Activated CD4-positive, alpha-beta T cell treated with anti-CD3 and anti-CD28 coated beads, Interleukin-2, amount 50 U/mL, for 16 hours (primary cell): ENCODE results near the gene DRAP1.

Experiments
- DNase-seq: peaks from one replicate; pipeline ENCODE4 v3.0.0-alpha.2; 2020

DRAP1 gene

GRCh38 chr11:65965986-65966762 is 46.9 kb downstream of the DRAP1 start:
- no peak for DNase-seq

- no peak for DNase-seq
Measured at GRCh38 chr11:65967329-65967934, 48.2 kb downstream of the DRAP1 start.

GRCh38 chr11:65968600-65969482 is 49.6 kb downstream of the DRAP1 start:
- no peak for DNase-seq
